ENCODE data around the gene DEUP1.
A peak's percentile ranks its signal among the peaks of the same experiment; 100 is the strongest.
"Not testable (repeated sequence)": the region's sequence is repeated elsewhere in the genome, so short reads cannot be mapped to it uniquely, and the experiment has no call there.

The DEUP1 gene

GRCh38 chr11:93330446-93330984 lies at the start of gene DEUP1:
TSS of gene DEUP1 (plus strand) at chr11:93330742. CDS start at chr11:93332260, 1,518 bp downstream.
- DNase-seq, result peak; percentile 64

- no peak for DNase-seq
Measured at GRCh38 chr11:93285430-93285829, 45.1 kb upstream of the DEUP1 start.

GRCh38 chr11:93287434-93287833 lies 43.1 kb upstream of the DEUP1 start:
- DNase-seq, result no peak

GRCh38 chr11:93288079-93288478 lies 42.5 kb upstream of the DEUP1 start:
- no peak for DNase-seq

- no peak for DNase-seq
Measured at GRCh38 chr11:93288767-93289166, 41.8 kb upstream of the DEUP1 start.

- no peak for DNase-seq
Measured at GRCh38 chr11:93289782-93290463, 40.6 kb upstream of the DEUP1 start.

- DNase-seq, result no peak
Measured at GRCh38 chr11:93291110-93291509, 39.4 kb upstream of the DEUP1 start.

- no peak for DNase-seq
Measured at GRCh38 chr11:93291898-93292297, 38.6 kb upstream of the DEUP1 start.

GRCh38 chr11:93295921-93296575 lies 34.5 kb upstream of the DEUP1 start:
- no peak for DNase-seq

- no peak for DNase-seq
Measured at GRCh38 chr11:93303689-93304088, 26.9 kb upstream of the DEUP1 start.

- DNase-seq, result not testable (repeated sequence)
Measured at GRCh38 chr11:93314399-93314798, 16.1 kb upstream of the DEUP1 start.

- no peak for DNase-seq
Measured at GRCh38 chr11:93319224-93319839, 11.2 kb upstream of the DEUP1 start.

- no peak for DNase-seq
Measured at GRCh38 chr11:93320230-93320629, 10.3 kb upstream of the DEUP1 start.

- DNase-seq, result no peak
Measured at GRCh38 chr11:93322207-93322606, 8.3 kb upstream of the DEUP1 start.

- no peak for DNase-seq
Measured at GRCh38 chr11:93323747-93324146, 6.8 kb upstream of the DEUP1 start.

GRCh38 chr11:93324500-93324899 lies 6.0 kb upstream of the DEUP1 start:
- no peak for DNase-seq

- no peak for DNase-seq
Measured at GRCh38 chr11:93326681-93327080, 3.9 kb upstream of the DEUP1 start.

GRCh38 chr11:93329936-93330445 lies 551 bp upstream of the DEUP1 start:
- DNase-seq, result no peak

GRCh38 chr11:93340223-93340622 lies 9.7 kb downstream of the DEUP1 start:
- DNase-seq, result no peak

- DNase-seq, result no peak
Measured at GRCh38 chr11:93344855-93345333, 14.4 kb downstream of the DEUP1 start.

GRCh38 chr11:93348930-93349329 lies 18.4 kb downstream of the DEUP1 start:
- DNase-seq, result no peak

- no peak for DNase-seq
Measured at GRCh38 chr11:93350835-93351234, 20.3 kb downstream of the DEUP1 start.

- DNase-seq, result no peak
Measured at GRCh38 chr11:93359396-93359795, 28.9 kb downstream of the DEUP1 start.

- no peak for DNase-seq
Measured at GRCh38 chr11:93361435-93361834, 30.9 kb downstream of the DEUP1 start.

All from femur (tissue), 1 donor.